Cortex of kidney (tissue), 1 donor: ENCODE results near the gene SMYD1.

ENCODE experiments used
- DNase-seq: peaks from one replicate; lab custom pipeline; 2025; lab: John Stamatoyannopoulos, UW

The SMYD1 gene

GRCh38 chr2:88055371-88056128 lies 12.1 kb upstream of the SMYD1 start, which contains the start of gene KRCC1:
KRCC1 (minus strand) TSS chr2:88055783; CDS start chr2:88028563, 27,220 bp downstream.
- DNase-seq: peak; percentile 78

- no peak for DNase-seq
Measured at GRCh38 chr2:88057437-88057844, 10.2 kb upstream of the SMYD1 start.

GRCh38 chr2:88058191-88058590 lies 9.4 kb upstream of the SMYD1 start:
- no peak for DNase-seq

- no peak for DNase-seq
Measured at GRCh38 chr2:88059979-88060906, 7.4 kb upstream of the SMYD1 start.

- DNase-seq: no peak
Measured at GRCh38 chr2:88060907-88061275, 6.7 kb upstream of the SMYD1 start.

- DNase-seq: no peak
Measured at GRCh38 chr2:88061295-88061694, 6.3 kb upstream of the SMYD1 start.

GRCh38 chr2:88066543-88066942 lies 1.1 kb upstream of the SMYD1 start:
- no peak for DNase-seq

- DNase-seq: no peak
Measured at GRCh38 chr2:88067189-88067588, 436 bp upstream of the SMYD1 start.

GRCh38 chr2:88068044-88068443 lies 419 bp downstream of the SMYD1 start:
- DNase-seq: no peak

- DNase-seq: no peak
Measured at GRCh38 chr2:88069117-88069516, 1.5 kb downstream of the SMYD1 start.

- no peak for DNase-seq
Measured at GRCh38 chr2:88070055-88070454, 2.4 kb downstream of the SMYD1 start.

- no peak for DNase-seq
Measured at GRCh38 chr2:88071365-88071764, 3.7 kb downstream of the SMYD1 start.

GRCh38 chr2:88074150-88074549 lies 6.5 kb downstream of the SMYD1 start:
- no peak for DNase-seq

GRCh38 chr2:88074854-88075292 lies 7.2 kb downstream of the SMYD1 start:
- no peak for DNase-seq

GRCh38 chr2:88077080-88077479 lies 9.5 kb downstream of the SMYD1 start:
- DNase-seq: no peak

- DNase-seq: no peak
Measured at GRCh38 chr2:88078643-88079172, 11.1 kb downstream of the SMYD1 start.

- no peak for DNase-seq
Measured at GRCh38 chr2:88080545-88080944, 12.9 kb downstream of the SMYD1 start.

GRCh38 chr2:88081924-88082608 lies 14.4 kb downstream of the SMYD1 start:
- no peak for DNase-seq

- DNase-seq: no peak
Measured at GRCh38 chr2:88082781-88083180, 15.2 kb downstream of the SMYD1 start.

- DNase-seq: no peak
Measured at GRCh38 chr2:88085099-88085498, 17.5 kb downstream of the SMYD1 start.

- no peak for DNase-seq
Measured at GRCh38 chr2:88085602-88086001, 18.0 kb downstream of the SMYD1 start.

- no peak for DNase-seq
Measured at GRCh38 chr2:88086401-88086800, 18.8 kb downstream of the SMYD1 start.
